GM19240 (cell line): Measurements from ENCODE around the gene GCM1.

Experiments
- DNase-seq: peaks from one replicate; pipeline ENCODE4 v3.0.0; 2011; ENCODE audit warnings: low spot score; ENCODE audit not compliant: insufficient read length

GCM1 gene

GRCh38 chr6:53152576-53152975 is 3.9 kb upstream of the GCM1 start:
- DNase-seq = no peak

GRCh38 chr6:53151676-53152075 is 3.0 kb upstream of the GCM1 start:
- DNase-seq = no peak

- no peak for DNase-seq
Measured at GRCh38 chr6:53144802-53145201, 3.8 kb downstream of the GCM1 start.

GRCh38 chr6:53143710-53144109 is 4.9 kb downstream of the GCM1 start:
- DNase-seq = no peak

GRCh38 chr6:53142810-53143209 is 5.8 kb downstream of the GCM1 start:
- no peak for DNase-seq

- no peak for DNase-seq
Measured at GRCh38 chr6:53139841-53140413, 8.7 kb downstream of the GCM1 start.

GRCh38 chr6:53136000-53136609 is 12.5 kb downstream of the GCM1 start:
- DNase-seq = no peak

- no peak for DNase-seq
Measured at GRCh38 chr6:53134601-53135235, 13.9 kb downstream of the GCM1 start.

GRCh38 chr6:53133961-53134360 is 14.7 kb downstream of the GCM1 start:
- DNase-seq = no peak

GRCh38 chr6:53130569-53131290 is 17.9 kb downstream of the GCM1 start:
- no peak for DNase-seq

- DNase-seq = no peak
Measured at GRCh38 chr6:53128842-53129241, 19.8 kb downstream of the GCM1 start.

- no peak for DNase-seq
Measured at GRCh38 chr6:53125276-53125675, 23.4 kb downstream of the GCM1 start.

- no peak for DNase-seq
Measured at GRCh38 chr6:53124131-53124800, 24.4 kb downstream of the GCM1 start.

GRCh38 chr6:53119772-53120409 is 28.8 kb downstream of the GCM1 start:
- DNase-seq = no peak

GRCh38 chr6:53119349-53119748 is 29.3 kb downstream of the GCM1 start:
- no peak for DNase-seq

- no peak for DNase-seq
Measured at GRCh38 chr6:53115741-53116140, 32.9 kb downstream of the GCM1 start.

- DNase-seq = no peak
Measured at GRCh38 chr6:53115113-53115512, 33.5 kb downstream of the GCM1 start.

GRCh38 chr6:53113742-53114141 is 34.9 kb downstream of the GCM1 start:
- no peak for DNase-seq

GRCh38 chr6:53112871-53113270 is 35.8 kb downstream of the GCM1 start:
- no peak for DNase-seq

- no peak for DNase-seq
Measured at GRCh38 chr6:53112404-53112803, 36.2 kb downstream of the GCM1 start.

GRCh38 chr6:53111865-53112264 is 36.8 kb downstream of the GCM1 start:
- DNase-seq = no peak
